ENCODE measurements around the gene TMEM132D. TPM values are rescaled to one million over a fixed set of nuclear protein-coding genes. Genes with fewer than 3 reads are reported as not detected.

TMEM132D gene
- total and polyA plus RNA-seq, 2 of the 8 experiments (the other 6 are each of a cell fraction or from before 2014, with no cell fraction given) = 3.5 to 10.1 TPM

DNA sequence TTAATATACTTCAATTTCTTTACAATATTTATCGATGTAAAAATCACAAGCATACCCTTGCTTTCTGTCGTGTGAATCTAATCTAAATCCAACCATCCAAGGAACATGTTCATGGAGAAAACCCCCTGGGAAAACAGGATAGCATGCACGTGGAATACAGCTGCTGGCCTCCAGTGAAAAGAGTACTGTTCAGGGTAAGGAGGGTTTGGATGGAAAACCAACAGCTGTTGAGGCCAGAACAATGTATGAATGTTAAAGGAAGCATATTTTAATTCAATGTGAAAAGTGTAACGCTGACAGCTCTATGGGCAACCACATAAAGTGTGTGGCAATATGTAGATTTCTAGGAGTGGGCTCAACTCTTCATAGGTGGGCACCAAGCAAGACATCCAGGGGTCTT is 344.0 kb downstream of the TMEM132D start:
- Histone ChIP-seq H3K56ac (replicated peaks; ENCODE audit: insufficient read length, low read depth, low read length) (no peak overlapping the region), H3K27me3 (replicated peaks in 1 of 4; ENCODE audit: control insufficient read depth in 3 of 4, extremely low read depth in 1 of 4, insufficient read depth in 3 of 4, low read length in 3 of 4) (no peaks in the 10 kb centered on the region), H3K14ac (ENCODE audit: insufficient read length) (no peak overlapping the region), H3K4me2 (ENCODE audit: insufficient read depth in 1 of 2, low read depth in 2 of 2, low read length in 2 of 2) (no peak overlapping the region), H3K4me1 (replicated peaks in 1 of 4; ENCODE audit: control insufficient read depth in 3 of 4, insufficient read depth in 4 of 4, low read length in 3 of 4) (no peaks in the 10 kb centered on the region), H3K79me2 (ENCODE audit: control insufficient read depth in 1 of 2, insufficient read depth in 2 of 2, low read length in 2 of 2) (no peaks in the 10 kb centered on the region; a peak in 1 of 4 replicates), H2AFZ (ENCODE audit: low read length) (no peak overlapping the region), H3K79me1 (ENCODE audit: low read depth, low read length) (no peaks in the 10 kb centered on the region), H2BK20ac (ENCODE audit: low read length) (no peak overlapping the region), H3K23me2 (ENCODE audit: low read depth, low read length) (no peaks in the 10 kb centered on the region), H3K9ac (replicated peaks in 1 of 4; ENCODE audit: extremely low read depth in 1 of 4, low read depth in 3 of 4, low read length in 3 of 4) (no peak overlapping the region), H3K18ac (ENCODE audit: extremely low read depth, low read length) (no peak overlapping the region), H4K91ac (replicated peaks; ENCODE audit: insufficient read length, low read length) (no peak overlapping the region), H2BK12ac (ENCODE audit: low read depth, low read length) (no peak overlapping the region), H2BK120ac (replicated peaks; ENCODE audit: low read depth, low read length) (no peak overlapping the region), H3K4me3 (ENCODE audit: extremely low read depth in 1 of 4, insufficient read depth in 2 of 4, low read depth in 3 of 4, low read length in 4 of 4) (no peak overlapping the region), H3K4ac (replicated peaks; ENCODE audit: insufficient read length, low read depth, low read length) (no peak overlapping the region), H2BK15ac (ENCODE audit: low read length) (no peak overlapping the region), H4K8ac (ENCODE audit: extremely low read depth, insufficient read depth, low read length) (no peak overlapping the region), H4K20me1 (replicated peaks in 1 of 2; ENCODE audit: control insufficient read depth in 1 of 2, insufficient read depth in 2 of 2, low read length in 2 of 2) (no peaks in the 10 kb centered on the region), H2BK5ac (ENCODE audit: low read depth, low read length) (no peak overlapping the region), H4K5ac (ENCODE audit: insufficient read length, low read depth, low read length) (no peak overlapping the region), H3K27ac (ENCODE audit: low read depth, low read length) (no peak overlapping the region), H3K9me3 (ENCODE audit: insufficient read depth in 2 of 2, low read depth in 1 of 2, low read length in 1 of 2) (no peaks in the 10 kb centered on the region), H3K36me3 (ENCODE audit: control insufficient read depth in 2 of 4, insufficient read depth in 4 of 4, low read length in 3 of 4) (no peaks in the 10 kb centered on the region), H2AK5ac (ENCODE audit: low read depth, low read length) (no peak overlapping the region), H3K23ac (ENCODE audit: insufficient read length) (no peak overlapping the region)
- TF ChIP-seq SP1 (IDR thresholded peaks at IDR 0.05; ENCODE audit: low read depth, low read length) = no peak
- TF ChIP-seq CBX5 (IDR thresholded peaks at IDR 0.05; ENCODE audit: low read depth, low read length) = no peak
- ChIA-PET POLR2A (ENCODE audit: partially characterized antibody) (interaction anchor here (1.2 kb wide), 1 partner anchor 10 kb away, joined by 3 read pairs; no protein-coding TSS in a partner anchor), CTCF (ENCODE audit: partially characterized antibody) (no interaction called here)
- WGBS, 2 experiments (ENCODE audit: extremely low coverage in 1 of 2, insufficient coverage in 1 of 2, insufficient read length in 1 of 2, insufficient replicate concordance in 2 of 2, low coverage in 1 of 2, low lambda C conversion rate in 2 of 2, missing lambda C conversion rate in 1 of 2) = 89% methylated on average over 4 of the region's 4 CpGs; no CpG with 5 or more reads in 1 of the 2 experiments
- DNase-seq (ENCODE audit: low read depth in 1 of 2, low spot score in 2 of 2) = no peak
- FAIRE-seq = no peak

Measured in H1 (cell line).